GM10847 (cell line): Measurements from ENCODE around the gene RBFOX2.

ENCODE experiments used
- POLR2A ChIP-seq: IDR thresholded peaks from 2 replicates; pipeline ENCODE4 v1.6.1; 2011; ENCODE audit not compliant: insufficient read length; ENCODE audit errors: extremely low read depth

Gene RBFOX2

GRCh38 chr22:35802885-35803284 lies 225.7 kb downstream of the RBFOX2 start:
- no peak for TF ChIP-seq POLR2A

GRCh38 chr22:35799150-35799549 lies 229.5 kb downstream of the RBFOX2 start:
- no peak for TF ChIP-seq POLR2A

- no peak for TF ChIP-seq POLR2A
Measured at GRCh38 chr22:35797411-35797810, 231.2 kb downstream of the RBFOX2 start.

GRCh38 chr22:35795476-35795875 lies 233.1 kb downstream of the RBFOX2 start:
- TF ChIP-seq POLR2A, result no peak

GRCh38 chr22:35792506-35792905 lies 236.1 kb downstream of the RBFOX2 start:
- TF ChIP-seq POLR2A, result no peak

- TF ChIP-seq POLR2A, result no peak
Measured at GRCh38 chr22:35785181-35785923, 243.3 kb downstream of the RBFOX2 start.

GRCh38 chr22:35784633-35785032 lies 244.0 kb downstream of the RBFOX2 start:
- TF ChIP-seq POLR2A, result no peak

GRCh38 chr22:35783943-35784614 lies 244.5 kb downstream of the RBFOX2 start:
- TF ChIP-seq POLR2A, result no peak

- no peak for TF ChIP-seq POLR2A
Measured at GRCh38 chr22:35782504-35782903, 246.1 kb downstream of the RBFOX2 start.

GRCh38 chr22:35781898-35782297 lies 246.7 kb downstream of the RBFOX2 start:
- no peak for TF ChIP-seq POLR2A

GRCh38 chr22:35777335-35777975 lies 251.2 kb downstream of the RBFOX2 start:
- no peak for TF ChIP-seq POLR2A

- no peak for TF ChIP-seq POLR2A
Measured at GRCh38 chr22:35775339-35775738, 253.3 kb downstream of the RBFOX2 start.

GRCh38 chr22:35769974-35770373 lies 258.6 kb downstream of the RBFOX2 start:
- TF ChIP-seq POLR2A, result no peak

- no peak for TF ChIP-seq POLR2A
Measured at GRCh38 chr22:35766654-35767580, 261.7 kb downstream of the RBFOX2 start.

GRCh38 chr22:35761037-35761436 lies 267.6 kb downstream of the RBFOX2 start:
- no peak for TF ChIP-seq POLR2A
